HG03025 (cell line): ENCODE measurements around the gene CMPK2.
"Not testable (repeated sequence)": the region's sequence is repeated elsewhere in the genome, so short reads cannot be mapped to it uniquely, and the experiment has no call there.

ENCODE experiments used
- ATAC-seq: cut with Tn5 transposase; IDR thresholded peaks from one replicate; pipeline ENCODE4 v1.9.1; 2021; ENCODE audit warnings: mild to moderate bottlenecking, moderate library complexity; ENCODE audit not compliant: unreplicated experiment, low FRiP score

Gene CMPK2

DNA sequence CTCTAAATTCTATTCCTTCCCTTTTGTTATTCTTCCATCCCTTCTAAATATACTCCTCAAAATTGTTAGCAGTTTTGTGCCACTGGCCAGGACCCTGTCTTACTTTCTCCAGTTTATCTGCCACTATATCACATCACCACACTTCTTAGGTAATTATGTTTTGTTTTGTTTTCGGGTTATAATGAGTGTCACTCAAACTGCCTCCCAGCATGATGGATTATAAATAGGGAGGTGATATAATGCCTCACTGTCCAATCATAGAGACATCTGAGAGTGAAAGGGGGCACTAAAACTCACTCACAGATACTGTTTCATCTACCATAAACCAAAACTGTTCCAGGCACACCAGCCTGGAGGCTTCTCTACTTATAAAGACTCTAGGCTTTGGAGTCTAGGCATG lies 15.3 kb upstream of the CMPK2 start:
- ATAC-seq: no peak

DNA sequence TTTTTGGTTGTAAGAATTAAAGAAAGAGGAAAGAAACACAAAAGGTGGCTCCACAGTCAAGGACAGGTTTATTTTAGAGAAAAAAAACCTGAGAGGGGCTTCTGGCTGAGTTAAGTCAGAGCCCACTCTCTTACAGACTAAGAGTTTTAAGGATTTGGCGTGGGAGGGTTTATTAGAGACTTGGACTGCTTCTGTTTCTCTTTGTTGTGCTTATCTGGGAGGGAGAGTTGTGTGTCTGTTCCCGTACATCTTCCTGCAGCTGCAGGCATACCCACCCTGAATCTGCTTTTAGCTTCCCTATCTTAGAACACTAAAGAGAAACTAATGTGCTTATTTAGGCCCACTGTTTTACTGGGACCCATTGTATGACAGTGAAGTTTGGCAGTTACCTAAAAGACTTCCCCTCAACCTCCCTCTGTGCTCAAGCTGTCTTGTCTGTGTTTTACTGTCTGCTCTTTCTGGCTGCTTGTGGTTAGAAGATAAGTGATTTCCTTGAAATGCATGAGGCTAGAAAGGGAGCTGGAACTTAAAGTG lies 14.6 kb upstream of the CMPK2 start:
- ATAC-seq: no peak

GRCh38 chr2:6879011-6879410 lies 13.3 kb upstream of the CMPK2 start:
- no peak for ATAC-seq

GRCh38 chr2:6878549-6878948 lies 12.8 kb upstream of the CMPK2 start:
- ATAC-seq: no peak

GRCh38 chr2:6877402-6878304 lies 11.9 kb upstream of the CMPK2 start, which contains the start of gene RSAD2:
Gene RSAD2, plus strand, starts transcription at chr2:6877777. Its CDS starts 24 bp downstream, at chr2:6877801.
- ATAC-seq: peak; percentile 73

GRCh38 chr2:6876309-6876708 lies 10.6 kb upstream of the CMPK2 start:
- ATAC-seq: no peak

- ATAC-seq: no peak
Measured at GRCh38 chr2:6874032-6874431, 8.3 kb upstream of the CMPK2 start.

DNA sequence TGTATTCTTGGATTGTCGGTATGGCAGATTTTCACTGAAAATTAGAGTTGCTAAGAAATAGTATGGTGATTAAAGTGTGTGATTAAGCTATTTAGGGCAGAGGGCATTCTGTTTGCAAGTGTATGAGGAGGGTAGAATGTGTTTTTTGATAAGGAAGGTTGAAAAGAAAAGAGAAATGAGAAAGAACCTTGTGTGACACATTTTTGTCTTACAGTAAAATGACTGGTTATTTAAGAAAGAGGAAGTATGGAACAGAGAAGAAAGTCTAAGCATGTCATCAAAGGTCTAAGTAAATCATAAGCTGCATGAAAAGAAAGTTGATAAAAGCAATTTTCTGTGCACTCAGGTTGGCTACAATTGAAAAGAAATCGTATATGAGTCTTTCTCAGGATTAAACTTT lies 6.7 kb upstream of the CMPK2 start:
- peak; percentile 82 for ATAC-seq

DNA sequence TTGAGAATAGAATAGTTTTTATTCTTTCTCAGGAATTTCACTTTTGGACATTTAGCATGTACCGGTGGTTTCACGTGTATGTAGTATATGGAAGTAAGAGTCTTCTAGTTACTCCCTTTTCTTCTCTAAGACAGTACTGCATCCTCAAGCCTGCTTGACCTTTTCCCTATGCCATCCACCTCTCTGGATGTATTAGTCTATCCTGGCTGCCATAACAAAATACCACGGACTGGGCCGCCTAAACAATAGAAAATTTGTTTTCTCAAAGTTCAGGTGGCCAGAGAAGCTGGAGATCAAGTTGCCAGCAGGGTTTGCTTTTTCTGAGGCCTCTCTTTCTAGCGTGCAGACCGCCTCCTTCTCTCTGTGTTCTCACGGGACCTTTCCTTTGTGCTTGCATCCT lies 1.3 kb upstream of the CMPK2 start:
- no peak for ATAC-seq

GRCh38 chr2:6866275-6866671 lies 566 bp upstream of the CMPK2 start:
- peak; percentile 37 for ATAC-seq

GRCh38 chr2:6864923-6865345 lies 773 bp downstream of the CMPK2 start:
- ATAC-seq: no peak

GRCh38 chr2:6864231-6864754 lies 1.4 kb downstream of the CMPK2 start:
- no peak for ATAC-seq

- no peak for ATAC-seq
Measured at GRCh38 chr2:6863792-6864191, 1.9 kb downstream of the CMPK2 start.

- ATAC-seq: no peak
Measured at GRCh38 chr2:6860296-6860695, 5.4 kb downstream of the CMPK2 start.

- not testable (repeated sequence) for ATAC-seq
Measured at GRCh38 chr2:6858466-6859027, 7.2 kb downstream of the CMPK2 start.

DNA sequence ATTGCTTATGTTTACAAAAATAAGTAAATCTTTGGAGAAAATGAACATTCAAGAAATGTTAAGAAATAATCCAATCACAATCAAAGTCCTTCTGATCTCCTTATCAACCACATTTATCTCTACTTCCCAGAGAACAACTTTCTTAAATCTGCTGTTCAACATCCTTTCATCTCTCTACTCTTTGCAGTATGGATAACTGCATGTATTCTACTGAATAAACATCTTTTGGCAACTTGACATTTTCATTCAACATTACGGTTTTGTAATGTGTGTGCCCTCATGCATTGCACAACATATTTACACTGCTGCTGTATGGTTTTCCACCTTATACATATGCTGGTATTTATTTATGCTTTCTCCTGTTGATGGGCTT lies 9.2 kb downstream of the CMPK2 start:
- ATAC-seq: no peak

- no peak for ATAC-seq
Measured at GRCh38 chr2:6855860-6856547, 9.7 kb downstream of the CMPK2 start.

DNA sequence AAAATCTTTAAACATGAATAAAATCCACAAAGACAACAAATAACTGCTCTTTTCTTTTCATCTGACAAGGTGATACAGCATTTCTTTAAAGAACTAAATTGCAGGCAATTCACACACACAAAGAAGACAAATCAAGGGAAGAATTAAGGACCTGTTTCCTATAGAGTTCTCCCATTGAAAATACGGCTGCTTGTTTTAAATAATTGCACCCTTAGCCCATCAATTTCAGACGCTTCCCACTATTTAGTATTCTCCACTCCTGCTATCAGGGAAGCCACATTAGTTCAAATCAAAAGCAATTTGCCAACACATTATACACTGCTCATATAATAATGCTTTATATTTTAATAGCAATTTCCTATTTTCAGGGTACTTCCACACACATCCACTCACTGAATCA lies 11.3 kb downstream of the CMPK2 start:
- ATAC-seq: no peak

DNA sequence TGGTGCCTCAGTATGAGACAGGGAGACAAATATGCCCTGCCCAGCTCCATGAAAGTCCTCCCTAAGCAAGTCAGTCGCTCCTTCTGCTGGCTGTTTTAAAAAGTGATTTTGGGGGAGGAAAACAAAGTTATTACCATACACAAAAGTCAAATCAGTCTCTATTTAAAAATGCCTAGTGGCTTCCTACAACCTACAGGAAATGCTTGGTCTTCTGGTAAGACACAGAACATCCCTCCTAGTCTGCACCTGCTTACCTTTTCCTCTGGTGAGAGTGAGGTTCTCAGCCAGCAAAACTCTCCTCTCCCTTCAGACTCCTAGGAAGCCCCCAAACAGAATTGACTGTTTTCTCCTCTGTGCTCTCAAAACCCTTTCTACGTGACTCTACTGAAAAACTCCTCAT lies 13.5 kb downstream of the CMPK2 start:
- ATAC-seq: no peak

DNA sequence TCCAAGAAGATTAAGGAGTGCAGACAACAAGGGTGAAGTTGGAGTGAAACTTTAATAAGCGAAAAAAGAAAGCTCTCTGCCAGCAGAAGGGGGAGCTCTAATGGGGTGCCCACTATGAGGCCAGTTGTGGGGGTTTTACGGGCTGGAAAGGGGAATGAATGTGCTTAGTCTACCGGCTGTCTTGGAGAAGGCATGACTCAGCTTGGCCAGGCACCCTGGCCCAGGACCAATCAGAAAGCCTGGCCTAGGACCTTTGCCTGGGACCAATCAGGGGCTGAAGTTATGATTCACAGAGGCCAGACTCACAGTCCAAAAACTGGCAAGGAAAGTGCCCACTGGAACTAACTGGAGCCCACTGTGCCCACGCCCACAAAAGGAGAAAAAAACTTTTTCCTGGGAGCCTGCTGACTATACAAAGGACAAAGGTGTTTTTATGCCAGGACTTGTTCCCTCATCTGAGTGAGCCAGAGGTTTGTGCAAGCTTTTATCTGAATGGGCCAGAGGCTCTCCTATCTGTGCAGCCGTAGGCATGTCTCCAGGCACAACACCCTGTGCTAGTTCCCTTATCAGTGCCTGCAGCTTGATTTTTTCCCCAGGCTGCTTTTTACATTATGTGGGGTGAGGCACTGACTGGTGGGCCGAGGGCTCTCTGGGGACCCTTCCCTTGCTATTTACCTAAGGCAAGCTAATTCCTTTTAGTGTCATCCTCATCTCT lies 18.6 kb downstream of the CMPK2 start:
- no peak for ATAC-seq
